ENCODE data around the gene MATN1.

MATN1 gene

GRCh38 chr1:30762930-30763650 lies 39.7 kb upstream of the MATN1 start:
- peak overlapping the region; percentile 29 for H3K27ac ChIP-seq (ENCODE audit: low read depth, low read length)

GRCh38 chr1:30762152-30762929 lies 39.0 kb upstream of the MATN1 start:
- no peaks in the 10 kb centered on the region for H3K36me3 ChIP-seq (ENCODE audit: insufficient read depth, low read length)
- no peaks in the 10 kb centered on the region for H3K27me3 ChIP-seq (ENCODE audit: control insufficient read depth in 1 of 2, insufficient read depth in 2 of 2, low read length in 2 of 2)
- no peaks in the 10 kb centered on the region for H3K9me3 ChIP-seq (ENCODE audit: low read length)
- peaks cover 35% of the 10 kb centered on the region for H3K4me1 ChIP-seq (ENCODE audit: insufficient read depth, low read length)
- no peak overlapping the region for H3K4me3 ChIP-seq (ENCODE audit: low read depth in 1 of 2, low read length in 2 of 2)
- H3K27ac ChIP-seq (ENCODE audit: low read depth, low read length) = no peak overlapping the region
- no peak overlapping the region for H3K9ac ChIP-seq (ENCODE audit: low read length)

More at GRCh38 chr1:30762930-30763650, 39.7 kb upstream of the MATN1 start:
- H3K9ac ChIP-seq (ENCODE audit: low read length) = no peak overlapping the region
- no peak overlapping the region for H3K4me3 ChIP-seq (ENCODE audit: low read depth in 1 of 2, low read length in 2 of 2)
- no peaks in the 10 kb centered on the region for H3K36me3 ChIP-seq (ENCODE audit: insufficient read depth, low read length)
- H3K9me3 ChIP-seq (ENCODE audit: low read length) = no peaks in the 10 kb centered on the region
- no peaks in the 10 kb centered on the region for H3K27me3 ChIP-seq (ENCODE audit: control insufficient read depth in 1 of 2, insufficient read depth in 2 of 2, low read length in 2 of 2)
- peaks cover 35% of the 10 kb centered on the region for H3K4me1 ChIP-seq (ENCODE audit: insufficient read depth, low read length)

GRCh38 chr1:30761381-30762151 lies 38.2 kb upstream of the MATN1 start:
- peaks cover 35% of the 10 kb centered on the region for H3K4me1 ChIP-seq (ENCODE audit: insufficient read depth, low read length)
- H3K36me3 ChIP-seq (ENCODE audit: insufficient read depth, low read length) = no peaks in the 10 kb centered on the region
- H3K9ac ChIP-seq (ENCODE audit: low read length) = no peak overlapping the region
- no peaks in the 10 kb centered on the region for H3K9me3 ChIP-seq (ENCODE audit: low read length)
- no peaks in the 10 kb centered on the region for H3K27me3 ChIP-seq (ENCODE audit: control insufficient read depth in 1 of 2, insufficient read depth in 2 of 2, low read length in 2 of 2)
- no peak overlapping the region for H3K4me3 ChIP-seq (ENCODE audit: low read depth in 1 of 2, low read length in 2 of 2)
- no peak overlapping the region for H3K27ac ChIP-seq (ENCODE audit: low read depth, low read length)

- Histone ChIP-seq H3K27me3 (ENCODE audit: control insufficient read depth in 1 of 2, insufficient read depth in 2 of 2, low read length in 2 of 2) (no peaks in the 10 kb centered on the region), H3K4me3 (ENCODE audit: low read depth in 1 of 2, low read length in 2 of 2) (no peak overlapping the region), H3K9ac (ENCODE audit: low read length) (no peak overlapping the region), H3K9me3 (ENCODE audit: low read length) (no peaks in the 10 kb centered on the region), H3K4me1 (ENCODE audit: insufficient read depth, low read length) (peaks cover 35% of the 10 kb centered on the region), H3K36me3 (ENCODE audit: insufficient read depth, low read length) (no peaks in the 10 kb centered on the region), H3K27ac (ENCODE audit: low read depth, low read length) (no peak overlapping the region)
Measured at GRCh38 chr1:30760596-30761324, 37.4 kb upstream of the MATN1 start.

- H3K9ac ChIP-seq (ENCODE audit: low read length) = no peak overlapping the region
- H3K27ac ChIP-seq (ENCODE audit: low read depth, low read length) = no peak overlapping the region
- no peaks in the 10 kb centered on the region for H3K27me3 ChIP-seq (ENCODE audit: control insufficient read depth in 1 of 2, insufficient read depth in 2 of 2, low read length in 2 of 2)
- H3K36me3 ChIP-seq (ENCODE audit: insufficient read depth, low read length) = no peaks in the 10 kb centered on the region
- no peaks in the 10 kb centered on the region for H3K9me3 ChIP-seq (ENCODE audit: low read length)
- H3K4me3 ChIP-seq (ENCODE audit: low read depth in 1 of 2, low read length in 2 of 2) = no peak overlapping the region
- peaks cover 35% of the 10 kb centered on the region for H3K4me1 ChIP-seq (ENCODE audit: insufficient read depth, low read length)
Measured at GRCh38 chr1:30759718-30760281, 36.4 kb upstream of the MATN1 start.

GRCh38 chr1:30758785-30759380 lies 35.5 kb upstream of the MATN1 start:
- no peak overlapping the region for H3K27ac ChIP-seq (ENCODE audit: low read depth, low read length)
- no peaks in the 10 kb centered on the region for H3K36me3 ChIP-seq (ENCODE audit: insufficient read depth, low read length)
- no peak overlapping the region for H3K4me3 ChIP-seq (ENCODE audit: low read depth in 1 of 2, low read length in 2 of 2)
- H3K9me3 ChIP-seq (ENCODE audit: low read length) = no peaks in the 10 kb centered on the region
- H3K4me1 ChIP-seq (ENCODE audit: insufficient read depth, low read length) = peaks cover 30% of the 10 kb centered on the region
- no peaks in the 10 kb centered on the region for H3K27me3 ChIP-seq (ENCODE audit: control insufficient read depth in 1 of 2, insufficient read depth in 2 of 2, low read length in 2 of 2)
- no peak overlapping the region for H3K9ac ChIP-seq (ENCODE audit: low read length)

GRCh38 chr1:30758121-30758688 lies 34.8 kb upstream of the MATN1 start:
- H3K4me1 ChIP-seq (ENCODE audit: insufficient read depth, low read length) = peaks cover 24% of the 10 kb centered on the region
- H3K4me3 ChIP-seq (ENCODE audit: low read depth in 1 of 2, low read length in 2 of 2) = no peak overlapping the region
- no peak overlapping the region for H3K9ac ChIP-seq (ENCODE audit: low read length)
- H3K27me3 ChIP-seq (ENCODE audit: control insufficient read depth in 1 of 2, insufficient read depth in 2 of 2, low read length in 2 of 2) = no peaks in the 10 kb centered on the region
- no peaks in the 10 kb centered on the region for H3K36me3 ChIP-seq (ENCODE audit: insufficient read depth, low read length)
- no peaks in the 10 kb centered on the region for H3K9me3 ChIP-seq (ENCODE audit: low read length)
- no peak overlapping the region for H3K27ac ChIP-seq (ENCODE audit: low read depth, low read length)

GRCh38 chr1:30757352-30758120 lies 34.2 kb upstream of the MATN1 start, which contains the start of gene LAPTM5:
TSS of gene LAPTM5 (minus strand) at chr1:30757774. CDS start at chr1:30757745, 29 bp downstream.
- Histone ChIP-seq H3K36me3 (ENCODE audit: insufficient read depth, low read length) (no peaks in the 10 kb centered on the region), H3K9me3 (ENCODE audit: low read length) (no peaks in the 10 kb centered on the region), H3K9ac (ENCODE audit: low read length) (peak within 1 kb of the TSS; percentile 2), H3K4me1 (ENCODE audit: insufficient read depth, low read length) (peaks cover 17% of the 10 kb centered on the region), H3K27me3 (ENCODE audit: control insufficient read depth in 1 of 2, insufficient read depth in 2 of 2, low read length in 2 of 2) (no peaks in the 10 kb centered on the region), H3K4me3 (ENCODE audit: low read depth in 1 of 2, low read length in 2 of 2) (peak within 1 kb of the TSS in 1 of 2 donors; percentile 44), H3K27ac (ENCODE audit: low read depth, low read length) (peak within 1 kb of the TSS; percentile 22)

- Histone ChIP-seq H3K36me3 (ENCODE audit: insufficient read depth, low read length) (no peaks in the 10 kb centered on the region), H3K4me1 (ENCODE audit: insufficient read depth, low read length) (peaks cover 9% of the 10 kb centered on the region), H3K27ac (ENCODE audit: low read depth, low read length) (peak overlapping the region; percentile 22), H3K9ac (ENCODE audit: low read length) (peak overlapping the region; percentile 2), H3K9me3 (ENCODE audit: low read length) (no peaks in the 10 kb centered on the region), H3K4me3 (ENCODE audit: low read depth in 1 of 2, low read length in 2 of 2) (peak overlapping the region in 1 of 2 donors; percentile 44), H3K27me3 (ENCODE audit: control insufficient read depth in 1 of 2, insufficient read depth in 2 of 2, low read length in 2 of 2) (no peaks in the 10 kb centered on the region)
Measured at GRCh38 chr1:30756545-30757351, 33.4 kb upstream of the MATN1 start.
